GM18517 (cell line): ENCODE results near the gene ZKSCAN4.

Experiments used
- ATAC-seq: cut with Tn5 transposase; IDR thresholded peaks from one replicate; pipeline ENCODE4 v1.9.1; 2021; ENCODE audit warnings: mild to moderate bottlenecking, moderate library complexity; ENCODE audit not compliant: unreplicated experiment

Gene ZKSCAN4

GRCh38 chr6:28209753-28210535 is 42.1 kb downstream of the ZKSCAN4 start:
- no peak for ATAC-seq

DNA sequence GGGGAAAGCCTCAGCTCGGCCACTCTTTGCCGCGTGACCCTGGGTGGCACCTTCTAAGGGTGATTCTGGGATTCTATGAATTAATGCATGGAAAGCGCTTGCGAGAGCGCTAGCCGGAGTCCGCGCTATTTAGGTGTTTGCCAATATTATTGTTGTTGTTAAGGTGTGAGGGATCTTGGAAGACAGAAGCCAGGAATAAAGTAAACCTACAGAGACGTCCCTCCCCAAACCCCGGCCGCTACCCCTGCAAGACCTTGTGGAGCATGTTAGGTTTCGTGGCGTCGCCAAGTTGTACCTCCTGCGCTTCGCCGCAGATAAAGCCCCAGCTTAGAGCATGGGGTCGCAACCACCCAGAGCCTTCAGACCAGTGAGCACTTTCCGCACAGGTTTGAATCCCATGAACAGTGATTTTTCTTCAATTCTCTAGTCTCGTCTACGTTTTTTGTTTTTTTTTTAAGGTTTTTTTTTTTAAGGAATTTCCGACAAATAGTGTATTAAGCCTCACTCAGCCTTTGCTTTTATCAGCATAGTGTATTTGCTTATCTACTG is 43.9 kb downstream of the ZKSCAN4 start:
- ATAC-seq: no peak

GRCh38 chr6:28207510-28208110 is 44.5 kb downstream of the ZKSCAN4 start:
- no peak for ATAC-seq

- no peak for ATAC-seq
Observed at GRCh38 chr6:28206928-28207509, 45.0 kb downstream of the ZKSCAN4 start.

DNA sequence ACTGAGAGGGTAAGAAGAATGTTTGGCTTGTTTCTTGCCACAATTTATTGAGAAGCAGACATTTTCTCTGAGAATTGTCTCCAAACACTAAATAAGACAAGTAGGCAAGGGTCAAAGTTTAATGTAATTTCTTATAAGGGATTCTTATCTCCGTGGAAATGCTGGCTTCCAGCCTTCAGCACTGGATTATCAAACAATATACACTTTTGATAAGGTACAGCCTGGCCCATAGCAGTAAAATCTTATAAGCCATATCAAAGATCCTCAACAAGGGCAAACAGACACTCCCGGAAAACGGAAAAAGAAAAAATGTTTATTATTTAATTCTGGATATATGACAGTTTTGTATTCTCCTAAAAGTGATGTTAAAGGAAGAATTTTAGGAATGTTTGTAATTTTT is 45.5 kb downstream of the ZKSCAN4 start:
- no peak for ATAC-seq

DNA sequence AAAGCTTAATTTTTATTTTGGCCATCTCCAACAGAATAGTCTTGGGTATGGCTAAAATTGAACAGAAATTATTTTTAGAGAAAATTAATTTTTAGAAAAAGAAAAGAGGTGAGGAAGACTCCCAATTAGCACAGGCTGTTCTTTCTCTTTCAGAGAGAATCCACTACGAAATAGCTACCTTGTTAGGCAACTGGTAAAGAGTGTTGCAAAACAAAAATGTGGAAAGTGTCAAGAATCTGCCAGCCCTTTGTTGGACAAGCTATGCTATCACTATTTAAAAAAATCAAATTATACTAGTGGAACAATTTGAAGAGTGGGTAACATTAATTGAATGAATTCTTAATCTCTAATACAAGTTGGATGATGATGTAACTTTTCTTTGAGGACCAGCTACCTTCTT is 46.2 kb downstream of the ZKSCAN4 start:
- no peak for ATAC-seq

DNA sequence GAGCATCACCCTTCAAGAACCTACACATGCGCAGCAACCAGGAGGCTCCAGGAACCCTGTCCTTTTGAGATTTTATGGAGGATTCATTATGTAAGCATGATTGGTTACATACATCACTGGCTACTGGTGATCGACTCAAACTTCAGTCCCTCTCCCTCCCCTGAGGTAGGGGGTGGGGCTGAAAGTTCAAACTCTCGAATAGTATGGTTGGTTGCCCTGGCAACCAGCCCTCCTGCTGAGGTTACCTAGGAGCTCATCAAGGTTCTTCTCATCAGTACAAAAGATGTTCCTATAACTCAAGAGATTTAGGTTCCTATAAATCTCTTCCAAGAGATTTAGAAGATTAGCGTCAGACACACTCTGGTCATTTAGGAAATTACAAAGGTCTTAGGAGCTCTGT is 48.9 kb downstream of the ZKSCAN4 start:
- no peak for ATAC-seq

DNA sequence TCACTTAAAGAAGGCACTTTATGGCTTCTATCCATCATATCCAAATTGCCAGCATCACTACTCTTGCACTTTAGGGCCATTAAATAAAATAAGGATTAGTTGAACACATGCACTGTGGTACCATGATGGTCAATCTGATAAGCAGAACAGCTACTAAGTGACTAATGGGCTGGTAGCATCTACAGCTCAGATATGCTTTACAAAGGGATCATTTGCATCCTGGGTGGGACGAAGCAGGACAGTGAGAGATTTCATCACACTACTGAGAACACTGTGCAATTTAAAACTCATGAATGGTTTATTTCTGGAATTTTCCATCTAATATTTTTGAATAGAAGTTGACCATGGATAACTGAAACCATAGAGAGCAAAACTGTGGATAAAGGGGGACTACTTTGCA is 52.0 kb downstream of the ZKSCAN4 start:
- ATAC-seq: no peak
